PC-9 (cell line): ENCODE measurements around the gene ZNF345. TPM values are rescaled to one million over a fixed set of nuclear protein-coding genes. Genes with fewer than 3 reads are reported as not detected.

Experiments used
- BruUV-seq: library from RNA; stranded (reverse); fragments of 400-500 nt; replicated peaks from 2 replicates; lab custom pipeline; 2021; lab: Mats Ljungman, UMichigan
- CTCF ChIA-PET: fragments of 300-600 bp; sonication (Branson Sonifier 250); formaldehyde crosslinking; loops from one replicate; lab custom pipeline; 2022; ENCODE audit warnings: antibody characterized with exemption; lab: Charles Lee
- POLR2A ChIA-PET: fragments of 300-600 bp; sonication (Branson Sonifier 250); formaldehyde crosslinking; loops from one replicate; lab custom pipeline; 2022; ENCODE audit warnings: antibody characterized with exemption; ENCODE audit not compliant: unreplicated experiment; lab: Charles Lee
- DNase-seq, 2 experiments: peaks; one replicate each; pipeline versions ENCODE4 v3.0.0 to v3.0.0-alpha.2; 2015 to 2022; ENCODE audit warnings: mixed read lengths in 1 of 2
- H2AFZ ChIP-seq: fragments of 200-600 bp; sonication (generic); 2 replicates; pipeline ENCODE4 v1.8.1; 2017; ENCODE audit warnings: antibody characterized with exemption
- H3F3A ChIP-seq: fragments of 200-600 bp; sonication (generic); 2 replicates; pipeline ENCODE4 v1.8.1; 2017; ENCODE audit warnings: antibody characterized with exemption, mild to moderate bottlenecking, low read depth; ENCODE audit not compliant: insufficient read depth
- H3K27ac ChIP-seq: fragments of 200-600 bp; sonication (generic); 2 replicates; pipeline ENCODE4 v1.6.1; 2016; ENCODE audit warnings: mixed run types
- H3K27me3 ChIP-seq: fragments of 200-600 bp; sonication (generic); 2 replicates; pipeline ENCODE4 v1.6.1; 2016; ENCODE audit warnings: low read depth, mixed run types; ENCODE audit not compliant: insufficient read depth
- H3K36me3 ChIP-seq: fragments of 200-600 bp; sonication (generic); 2 replicates; pipeline ENCODE4 v1.6.1; 2016; ENCODE audit warnings: low read depth, mixed run types
- H3K4me1 ChIP-seq: fragments of 200-600 bp; sonication (generic); replicated peaks from 2 replicates; pipeline ENCODE4 v1.6.1; 2016; ENCODE audit warnings: mixed run types; ENCODE audit not compliant: insufficient read depth
- H3K4me2 ChIP-seq: fragments of 200-600 bp; sonication (generic); 2 replicates; pipeline ENCODE4 v1.6.1; 2017; ENCODE audit warnings: mixed run types
- H3K4me3 ChIP-seq: fragments of 200-600 bp; sonication (generic); 2 replicates; pipeline ENCODE4 v1.6.1; 2016; ENCODE audit warnings: mixed run types
- H3K79me2 ChIP-seq: fragments of 200-600 bp; sonication (generic); 2 replicates; pipeline ENCODE4 v1.6.1; 2017; ENCODE audit warnings: low read depth, mixed run types
- H3K9me2 ChIP-seq: fragments of 200-600 bp; sonication (generic); 2 replicates; pipeline ENCODE4 v1.8.1; 2017; ENCODE audit warnings: mild to moderate bottlenecking; ENCODE audit not compliant: insufficient read depth
- H3K9me3 ChIP-seq: fragments of 200-600 bp; sonication (generic); 2 replicates; pipeline ENCODE4 v1.8.1; 2016; ENCODE audit warnings: low read depth; ENCODE audit not compliant: insufficient read depth
- H4K20me1 ChIP-seq: fragments of 200-600 bp; sonication (generic); 2 replicates; pipeline ENCODE4 v1.8.1; 2017; ENCODE audit not compliant: insufficient read depth
- EZH2 ChIP-seq: fragments of 200-600 bp; sonication (generic); IDR thresholded peaks from 2 replicates; pipeline ENCODE4 v1.8.0; 2017; ENCODE audit warnings: antibody characterized with exemption, low read depth
- intact Hi-C: fragments of 100-400 bp; cut with micrococcal nuclease; formaldehyde crosslinking; loops from one replicate; pipeline ENCODE4 v1.10.0; 2022; ENCODE audit not compliant: unreplicated experiment
- total RNA-seq: library from RNA; stranded (reverse); gene quantifications from 2 replicates; pipeline ENCODE4 v1.2.3, GENCODE V29; 2021
- TF ChIP-seq, protein P1 (sequence below): fragments of 200-600 bp; sonication (generic); conservative IDR thresholded peaks from 2 replicates; pipeline ENCODE4 v1.6.1; 2017; ENCODE audit warnings: mixed run types, antibody characterized with exemption, mild to moderate bottlenecking, moderate library complexity

Gene ZNF345
- total RNA-seq, 1 experiment from 2014 or later = 8.2 TPM

DNA sequence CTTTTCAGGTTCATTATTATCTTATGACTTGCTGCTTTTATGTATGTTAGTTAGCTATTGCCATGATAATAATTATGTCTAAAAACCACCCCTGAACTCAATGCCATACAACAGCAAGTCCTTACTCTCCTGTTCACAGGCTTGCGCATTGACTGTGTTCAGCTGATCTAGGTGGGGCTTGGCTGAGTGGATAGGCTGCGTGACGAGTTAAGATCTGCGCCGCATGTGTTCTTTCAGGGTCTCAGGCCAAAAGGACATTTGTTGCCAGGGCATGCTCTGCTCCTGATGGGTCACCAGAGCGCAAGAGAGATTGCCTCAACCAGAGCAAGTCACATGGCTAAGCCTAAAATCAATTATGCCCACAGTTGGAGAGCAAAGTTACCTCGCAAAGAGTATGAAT is 66.3 kb downstream of the ZNF345 start:
- Histone ChIP-seq H3K4me2 (peak overlapping the region; percentile 90), H2AFZ (peak overlapping the region; percentile 97), H3K9me2 (no peaks in the 10 kb centered on the region), H3K4me1 (peaks cover 9% of the 10 kb centered on the region), H3K27ac (peak overlapping the region; percentile 53), H3K79me2 (peaks cover 7% of the 10 kb centered on the region; the same call in 1 of the 2 replicates), H3K4me3 (peak overlapping the region; percentile 80), H3K9me3 (peaks cover 29% of the 10 kb centered on the region), H3K27me3 (no peaks in the 10 kb centered on the region), H3K36me3 (peaks cover 35% of the 10 kb centered on the region), H3F3A (no peaks in the 10 kb centered on the region), H4K20me1 (no peaks in the 10 kb centered on the region)
- intact Hi-C loops = loop anchor here (1.0 to 2.0 kb wide), 2 partner anchors 66 to 146 kb away; partner anchors contain the start of gene ZNF345
- ChIA-PET CTCF (no interaction called here), POLR2A (no interaction called here)
- DNase-seq = no peak
- TF ChIP-seq, protein P1, sequence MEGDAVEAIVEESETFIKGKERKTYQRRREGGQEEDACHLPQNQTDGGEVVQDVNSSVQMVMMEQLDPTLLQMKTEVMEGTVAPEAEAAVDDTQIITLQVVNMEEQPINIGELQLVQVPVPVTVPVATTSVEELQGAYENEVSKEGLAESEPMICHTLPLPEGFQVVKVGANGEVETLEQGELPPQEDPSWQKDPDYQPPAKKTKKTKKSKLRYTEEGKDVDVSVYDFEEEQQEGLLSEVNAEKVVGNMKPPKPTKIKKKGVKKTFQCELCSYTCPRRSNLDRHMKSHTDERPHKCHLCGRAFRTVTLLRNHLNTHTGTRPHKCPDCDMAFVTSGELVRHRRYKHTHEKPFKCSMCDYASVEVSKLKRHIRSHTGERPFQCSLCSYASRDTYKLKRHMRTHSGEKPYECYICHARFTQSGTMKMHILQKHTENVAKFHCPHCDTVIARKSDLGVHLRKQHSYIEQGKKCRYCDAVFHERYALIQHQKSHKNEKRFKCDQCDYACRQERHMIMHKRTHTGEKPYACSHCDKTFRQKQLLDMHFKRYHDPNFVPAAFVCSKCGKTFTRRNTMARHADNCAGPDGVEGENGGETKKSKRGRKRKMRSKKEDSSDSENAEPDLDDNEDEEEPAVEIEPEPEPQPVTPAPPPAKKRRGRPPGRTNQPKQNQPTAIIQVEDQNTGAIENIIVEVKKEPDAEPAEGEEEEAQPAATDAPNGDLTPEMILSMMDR = no peak
- no peak for TF ChIP-seq EZH2
- BruUV-seq = no TSS peak

DNA sequence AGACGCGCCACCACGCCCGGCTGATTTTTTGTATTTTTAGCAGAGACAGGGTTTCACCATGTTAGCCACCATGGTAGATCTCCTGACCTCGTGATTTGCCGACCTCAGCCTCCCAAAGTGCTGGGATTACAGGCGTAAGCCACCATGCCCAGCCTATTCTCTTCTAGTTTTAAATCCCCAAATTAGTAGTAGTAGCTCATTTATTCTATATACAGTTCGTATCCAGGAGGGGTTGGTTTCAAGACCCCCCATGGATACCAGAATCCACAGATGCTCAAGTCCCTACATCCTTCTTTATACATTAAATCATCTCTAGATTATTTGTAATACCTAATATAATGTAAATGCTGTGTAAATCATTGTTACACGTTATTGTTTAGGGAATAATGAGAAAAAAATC is 67.4 kb downstream of the ZNF345 start:
- no peaks in the 10 kb centered on the region for H3K9me2 ChIP-seq
- H3K9me3 ChIP-seq = peaks cover 28% of the 10 kb centered on the region
- CTCF ChIA-PET = no interaction called here
- H2AFZ ChIP-seq = no peak overlapping the region
- intact Hi-C loops = no loop called here
- no peak for TF ChIP-seq EZH2
- TF ChIP-seq, protein P1 = no peak
- peaks cover 7% of the 10 kb centered on the region; the same call in 1 of the 2 replicates for H3K79me2 ChIP-seq
- H3K4me1 ChIP-seq = peaks cover 9% of the 10 kb centered on the region
- H3K27ac ChIP-seq = no peak overlapping the region
- POLR2A ChIA-PET = no interaction called here
- no peak overlapping the region for H3K4me2 ChIP-seq
- no peaks in the 10 kb centered on the region for H3F3A ChIP-seq
- peaks cover 28% of the 10 kb centered on the region for H3K36me3 ChIP-seq
- DNase-seq = no peak
- H4K20me1 ChIP-seq = no peaks in the 10 kb centered on the region
- H3K27me3 ChIP-seq = no peaks in the 10 kb centered on the region
- H3K4me3 ChIP-seq = peak overlapping the region; percentile 80; the same call in 1 of the 2 replicates
- no TSS peak for BruUV-seq

Other genes starting within 250 kb of the ZNF345 start
- 0.55 TPM in 1 of 2 replicates, not detected in the other for gene ZNF382, start 245.6 kb upstream of the ZNF345 start, total RNA-seq
- 5.2 and 9.2 TPM in 2 replicates for gene ZNF461, start 184.0 kb upstream of the ZNF345 start, total RNA-seq
- 7.0 and 7.9 TPM in 2 replicates for gene ZNF567, start 163.3 kb upstream of the ZNF345 start, total RNA-seq
- 4.0 and 6.0 TPM in 2 replicates for gene ZNF850, start 78.1 kb upstream of the ZNF345 start, total RNA-seq
- 5.0 and 5.9 TPM in 2 replicates for gene ZNF790, start 12.5 kb upstream of the ZNF345 start, total RNA-seq
- 2.6 and 3.1 TPM in 2 replicates for gene ZNF829, start 65.4 kb downstream of the ZNF345 start, total RNA-seq
- gene ZNF568, start 65.5 kb downstream of the ZNF345 start, total RNA-seq = 5.8 and 6.4 TPM in 2 replicates
- gene ZNF420, start 227.6 kb downstream of the ZNF345 start, total RNA-seq = 4.7 and 8.7 TPM in 2 replicates